ENCODE data around the gene CD83.
"Not testable (repeated sequence)": the region's sequence is repeated elsewhere in the genome, so short reads cannot be mapped to it uniquely, and the experiment has no call there.

The CD83 gene

DNA sequence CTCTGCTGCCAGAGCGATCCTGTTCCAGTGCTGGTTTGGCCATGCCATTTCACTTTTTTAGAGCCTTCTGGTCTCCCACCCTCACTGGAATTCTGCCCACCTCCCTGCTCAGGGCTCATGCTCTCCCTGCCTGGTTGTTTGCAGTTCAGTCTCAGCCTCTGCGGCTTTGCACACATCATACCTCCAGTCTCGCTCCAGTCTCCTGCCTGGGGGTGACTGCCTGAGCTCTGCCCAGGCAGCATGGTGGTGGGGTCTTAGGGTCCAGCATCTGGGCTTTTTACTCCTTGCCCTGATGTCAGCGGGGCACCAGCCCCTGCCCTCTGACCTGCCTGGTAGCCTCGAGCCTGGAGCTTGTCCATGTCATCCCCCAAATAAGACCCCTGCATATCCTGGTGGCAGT, 30.9 kb downstream of the CD83 start:
- no peak for DNase-seq (ENCODE audit: low spot score)
- in situ Hi-C loops (cut with MboI; ENCODE audit: low pct_unique_long_range_greater_than_20kb, low sequenced_read_pairs, unreplicated experiment): loop anchor here (10.0 kb wide), 1 partner anchor 244 kb away; no protein-coding TSS in a partner anchor
- TF ChIP-seq, protein P1, sequence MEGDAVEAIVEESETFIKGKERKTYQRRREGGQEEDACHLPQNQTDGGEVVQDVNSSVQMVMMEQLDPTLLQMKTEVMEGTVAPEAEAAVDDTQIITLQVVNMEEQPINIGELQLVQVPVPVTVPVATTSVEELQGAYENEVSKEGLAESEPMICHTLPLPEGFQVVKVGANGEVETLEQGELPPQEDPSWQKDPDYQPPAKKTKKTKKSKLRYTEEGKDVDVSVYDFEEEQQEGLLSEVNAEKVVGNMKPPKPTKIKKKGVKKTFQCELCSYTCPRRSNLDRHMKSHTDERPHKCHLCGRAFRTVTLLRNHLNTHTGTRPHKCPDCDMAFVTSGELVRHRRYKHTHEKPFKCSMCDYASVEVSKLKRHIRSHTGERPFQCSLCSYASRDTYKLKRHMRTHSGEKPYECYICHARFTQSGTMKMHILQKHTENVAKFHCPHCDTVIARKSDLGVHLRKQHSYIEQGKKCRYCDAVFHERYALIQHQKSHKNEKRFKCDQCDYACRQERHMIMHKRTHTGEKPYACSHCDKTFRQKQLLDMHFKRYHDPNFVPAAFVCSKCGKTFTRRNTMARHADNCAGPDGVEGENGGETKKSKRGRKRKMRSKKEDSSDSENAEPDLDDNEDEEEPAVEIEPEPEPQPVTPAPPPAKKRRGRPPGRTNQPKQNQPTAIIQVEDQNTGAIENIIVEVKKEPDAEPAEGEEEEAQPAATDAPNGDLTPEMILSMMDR (IDR thresholded peaks at IDR 0.05; ENCODE audit: extremely low read depth, insufficient read depth, missing control alignments): no peak

DNA sequence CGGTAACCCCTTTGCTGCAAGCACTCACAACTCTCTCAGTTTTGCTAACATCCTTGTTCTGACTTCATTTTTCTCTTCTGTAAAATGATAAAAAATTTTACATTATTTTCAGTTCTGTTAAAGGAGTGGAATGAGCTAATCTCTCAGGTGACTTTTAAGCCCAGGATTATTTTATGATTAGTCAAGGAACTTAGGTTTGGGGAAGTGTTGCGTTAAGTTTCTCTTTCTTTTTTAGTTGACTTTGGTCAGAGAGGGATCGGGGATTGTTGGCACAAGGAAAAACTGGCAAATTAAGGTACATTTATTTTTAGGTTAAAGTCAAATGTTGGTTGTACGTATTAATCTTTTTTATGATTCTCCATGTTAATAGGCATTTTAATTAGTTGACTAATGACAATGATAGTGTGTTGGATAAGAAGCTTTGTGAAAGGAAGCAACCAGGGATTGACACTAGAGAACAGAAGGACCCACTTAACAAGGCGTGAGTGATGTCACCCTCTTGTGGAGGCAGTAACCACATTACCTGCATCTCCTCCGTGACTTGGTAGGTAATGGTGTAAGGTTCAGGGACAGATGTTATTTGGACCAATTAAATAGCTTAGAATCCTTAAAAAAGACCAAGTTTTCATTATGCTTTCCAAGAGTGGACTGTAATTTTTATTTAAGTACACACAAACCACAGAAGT, 31.6 kb downstream of the CD83 start:
- in situ Hi-C loops (cut with MboI; ENCODE audit: low pct_unique_long_range_greater_than_20kb, low sequenced_read_pairs, unreplicated experiment): loop anchor here (10.0 kb wide), 1 partner anchor 244 kb away; no protein-coding TSS in a partner anchor
- TF ChIP-seq, protein P1 (IDR thresholded peaks at IDR 0.05; ENCODE audit: extremely low read depth, insufficient read depth, missing control alignments): no peak
- DNase-seq (ENCODE audit: low spot score): peak; percentile 36

DNA sequence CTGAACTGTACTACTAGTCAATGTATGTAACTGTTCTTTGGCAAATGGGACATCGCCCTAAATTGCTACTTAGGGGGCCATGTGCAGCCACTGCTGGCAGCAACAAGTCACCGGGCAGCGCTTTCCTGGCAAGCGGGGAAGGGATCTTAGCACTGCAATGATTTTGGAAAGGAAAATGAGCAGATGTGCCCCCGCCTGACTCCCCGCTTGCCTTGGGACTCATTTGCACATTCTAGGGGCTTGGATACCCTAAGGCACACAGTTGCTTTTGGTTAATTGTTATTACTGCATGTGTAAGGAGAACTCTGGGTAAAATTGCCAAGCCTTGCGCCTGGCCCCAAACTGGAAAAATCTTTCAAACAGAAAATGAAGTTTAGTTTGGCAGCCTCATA, 32.2 kb downstream of the CD83 start:
- in situ Hi-C loops (cut with MboI; ENCODE audit: low pct_unique_long_range_greater_than_20kb, low sequenced_read_pairs, unreplicated experiment): loop anchor here (10.0 kb wide), 1 partner anchor 245 kb away; no protein-coding TSS in a partner anchor
- no peak for DNase-seq (ENCODE audit: low spot score)
- TF ChIP-seq, protein P1 (IDR thresholded peaks at IDR 0.05; ENCODE audit: extremely low read depth, insufficient read depth, missing control alignments): no peak

DNA sequence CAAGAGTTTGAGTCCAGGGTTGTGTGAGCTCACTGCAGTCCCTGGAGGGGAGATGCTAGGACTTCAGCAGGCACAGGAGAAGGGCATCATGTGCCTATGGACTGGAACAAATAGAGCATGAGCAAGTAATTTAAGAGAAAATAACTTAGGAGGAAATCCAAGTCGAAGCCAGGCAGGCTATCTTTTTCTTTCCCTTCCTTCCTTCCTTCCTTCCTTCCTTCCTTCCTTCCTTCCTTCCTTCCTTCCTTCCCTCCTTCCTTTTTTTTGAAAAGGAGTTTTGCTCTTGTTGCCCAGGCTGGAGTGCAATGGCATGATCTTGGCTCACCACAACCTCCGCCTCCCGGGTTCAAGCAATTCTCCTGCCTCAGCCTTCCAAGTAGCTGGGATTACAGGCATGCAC, 33.7 kb downstream of the CD83 start:
- in situ Hi-C loops (cut with MboI; ENCODE audit: low pct_unique_long_range_greater_than_20kb, low sequenced_read_pairs, unreplicated experiment): not testable (repeated sequence)

DNA sequence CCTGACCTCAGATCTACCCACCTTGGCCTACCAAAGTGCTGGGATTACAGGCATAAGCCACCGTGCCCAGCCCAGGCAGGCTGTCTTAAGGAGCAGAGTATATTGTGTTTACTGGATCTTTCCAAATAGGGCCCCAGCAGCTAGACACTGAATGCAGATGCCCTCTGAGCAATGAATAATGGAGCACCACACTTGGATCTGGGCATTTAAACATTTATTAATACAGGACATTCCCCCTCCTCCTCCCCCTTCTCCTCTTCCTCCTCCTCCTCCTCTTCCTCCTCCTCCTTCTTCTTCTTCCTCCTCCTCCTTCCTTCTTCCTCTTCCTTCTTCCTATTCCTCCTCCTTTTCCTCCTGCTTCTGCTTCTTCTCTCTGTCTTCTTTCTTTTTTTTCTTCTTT, 34.2 kb downstream of the CD83 start:
- in situ Hi-C loops (cut with MboI; ENCODE audit: low pct_unique_long_range_greater_than_20kb, low sequenced_read_pairs, unreplicated experiment): no loop called here
- TF ChIP-seq, protein P1 (IDR thresholded peaks at IDR 0.05; ENCODE audit: extremely low read depth, insufficient read depth, missing control alignments): no peak

More for the DNA sequence above, 33.7 kb downstream of the CD83 start:
- DNase-seq (ENCODE audit: low spot score): not testable (repeated sequence)

DNA sequence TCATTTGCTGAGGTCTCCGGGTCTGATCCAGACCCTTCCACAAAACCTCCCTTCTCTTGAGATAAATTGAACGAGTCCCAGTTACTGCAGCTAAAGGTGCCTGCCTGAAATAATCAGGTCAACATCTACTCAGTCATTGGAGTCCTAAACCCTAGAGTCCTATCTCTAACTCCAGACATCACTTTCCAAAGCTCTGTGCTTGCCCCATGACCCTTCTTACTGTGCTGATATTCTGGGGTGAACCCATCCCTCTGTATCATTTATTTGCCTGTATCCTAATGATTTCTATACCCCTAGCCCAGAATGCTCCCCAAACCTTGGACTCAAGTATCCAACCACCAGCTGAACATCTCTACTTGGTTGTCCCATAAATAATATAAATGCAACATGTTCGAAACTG, 35.7 kb downstream of the CD83 start:
- no peak for DNase-seq (ENCODE audit: low spot score)
- TF ChIP-seq, protein P1 (IDR thresholded peaks at IDR 0.05; ENCODE audit: extremely low read depth, insufficient read depth, missing control alignments): no peak
- in situ Hi-C loops (cut with MboI; ENCODE audit: low pct_unique_long_range_greater_than_20kb, low sequenced_read_pairs, unreplicated experiment): no loop called here

More for the DNA sequence above, 34.2 kb downstream of the CD83 start:
- DNase-seq (ENCODE audit: low spot score): no peak

DNA sequence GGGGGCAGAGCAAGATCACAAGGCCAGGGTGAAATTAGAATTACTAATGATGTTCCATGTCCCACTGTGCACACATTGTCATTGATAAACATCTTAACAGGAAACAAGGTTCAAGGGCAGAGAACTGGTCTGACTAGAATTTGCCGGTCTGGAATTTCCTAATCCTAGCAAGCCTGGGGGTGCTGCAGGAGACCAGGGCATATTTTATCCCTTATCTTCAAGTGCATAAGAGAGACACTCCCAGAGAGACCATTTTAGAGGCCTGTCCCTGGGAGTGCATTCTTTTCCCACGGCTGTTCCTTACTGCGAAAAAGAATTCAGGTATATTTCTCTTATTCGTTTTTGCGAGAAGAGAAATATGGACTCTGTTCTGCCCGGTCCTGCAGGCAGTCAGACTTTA, 41.5 kb downstream of the CD83 start:
- in situ Hi-C loops (cut with MboI; ENCODE audit: low pct_unique_long_range_greater_than_20kb, low sequenced_read_pairs, unreplicated experiment): no loop called here
- no peak for DNase-seq (ENCODE audit: low spot score)
- TF ChIP-seq, protein P1 (IDR thresholded peaks at IDR 0.05; ENCODE audit: extremely low read depth, insufficient read depth, missing control alignments): no peak

Measured in GM13977 (cell line).